Activated CD8-positive, alpha-beta T cell treated with anti-CD3 and anti-CD28 coated beads for 36 hours (primary cell): ENCODE measurements around the gene TLE1. TPM values are rescaled to one million over a fixed set of nuclear protein-coding genes. Genes with fewer than 3 reads are reported as not detected.

Source experiments
- ATAC-seq: fragments of 200-7000 bp; cut with Tn5 transposase; one replicate; pipeline ENCODE4 v1.10.0; 2021; ENCODE audit warnings: mild to moderate bottlenecking, moderate library complexity
- CTCF ChIA-PET: fragments of 350-600 bp; sonication (Branson Sonifier 250); formaldehyde crosslinking; loops from one replicate; lab custom pipeline; 2021; ENCODE audit warnings: antibody characterized with exemption; lab: Charles Lee
- POLR2A ChIA-PET: fragments of 350-600 bp; sonication (Branson Sonifier 250); formaldehyde crosslinking; loops from one replicate; lab custom pipeline; 2021; ENCODE audit warnings: antibody characterized with exemption; lab: Charles Lee
- DNase-seq: peaks from one replicate; pipeline ENCODE4 v3.0.0-alpha.2; 2020
- H3K27ac Mint-ChIP-seq: one replicate; pipeline ENCODE4 v1.8.0; 2021; ENCODE audit warnings: mild to moderate bottlenecking, mixed read lengths
- H3K27me3 Mint-ChIP-seq: one replicate; pipeline ENCODE4 v1.8.0; 2021; ENCODE audit warnings: mixed read lengths
- H3K36me3 Mint-ChIP-seq: one replicate; pipeline ENCODE4 v1.8.0; 2021; ENCODE audit warnings: low read depth, mixed read lengths
- H3K4me1 Mint-ChIP-seq: one replicate; pipeline ENCODE4 v1.8.0; 2021; ENCODE audit warnings: low read depth, mixed read lengths
- H3K4me3 Mint-ChIP-seq: one replicate; pipeline ENCODE4 v1.8.0; 2021; ENCODE audit warnings: mild to moderate bottlenecking, moderate library complexity, mixed read lengths
- H3K9me3 Mint-ChIP-seq: one replicate; pipeline ENCODE4 v1.8.0; 2021; ENCODE audit warnings: mixed read lengths
- intact Hi-C: fragments of 100-400 bp; cut with micrococcal nuclease; formaldehyde crosslinking; loops from one replicate; pipeline ENCODE4 v1.10.0; 2022
- total RNA-seq, 2 experiments: library from RNA; stranded (reverse); gene quantifications; one replicate each; pipeline ENCODE4 v1.2.3, GENCODE V29; 2021
- TF ChIP-seq, protein P1 (sequence below): fragments of 200-600 bp; IDR thresholded peaks from one replicate; pipeline ENCODE4 v1.8.0; 2022; ENCODE audit warnings: antibody characterized with exemption, mild to moderate bottlenecking

TLE1 gene
- total RNA-seq, 2 experiments from 2014 or later, result 0.20 to 0.29 TPM

DNA sequence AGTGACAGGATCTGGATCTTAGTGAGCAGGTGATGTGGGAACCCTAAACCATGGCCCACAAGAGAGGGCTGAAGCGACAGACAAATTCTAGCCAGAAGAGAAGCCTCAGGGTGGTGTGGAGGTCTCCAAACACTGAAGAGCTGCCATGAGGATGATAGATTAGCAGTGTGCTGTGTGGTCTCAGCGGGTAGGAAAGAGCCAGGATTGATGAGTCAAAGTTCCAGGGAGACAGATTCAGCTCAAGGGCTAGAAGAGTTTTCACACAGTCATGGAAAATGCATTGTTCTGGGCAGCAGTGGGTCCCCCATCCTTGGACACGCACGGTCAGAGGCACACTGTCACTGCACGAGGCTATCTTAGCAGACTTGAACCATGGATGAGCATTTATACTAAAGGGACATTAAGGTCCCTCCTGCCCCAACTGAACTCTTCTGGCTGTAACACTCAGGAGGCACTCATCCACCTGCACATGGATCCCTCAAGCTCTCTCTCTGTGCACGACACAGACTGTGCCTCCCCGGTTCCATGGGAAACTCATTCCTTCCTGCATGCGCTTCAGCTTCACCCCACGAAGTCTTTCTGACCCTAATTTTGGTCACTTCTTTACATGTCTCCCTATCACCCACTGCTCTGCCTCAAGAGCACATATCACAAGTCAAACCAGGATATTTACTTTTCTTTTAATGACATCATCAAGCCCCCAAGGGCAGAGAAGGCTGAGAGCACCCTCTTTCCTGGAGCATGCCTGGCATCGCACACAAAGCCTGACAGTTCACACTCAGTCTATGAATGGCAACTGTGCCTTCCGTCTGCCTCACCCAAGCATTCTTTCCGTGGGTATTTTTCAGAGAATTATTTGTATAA, 84.8 kb downstream of the TLE1 start:
- no peaks in the 10 kb centered on the region for H3K36me3 Mint-ChIP-seq
- ChIA-PET CTCF (no interaction called here), POLR2A (no interaction called here)
- no peak overlapping the region for H3K27ac Mint-ChIP-seq
- intact Hi-C loops, result no loop called here
- H3K4me3 Mint-ChIP-seq, result no peak overlapping the region
- no peaks in the 10 kb centered on the region for H3K9me3 Mint-ChIP-seq
- H3K27me3 Mint-ChIP-seq, result no peaks in the 10 kb centered on the region
- ATAC-seq (no peak), DNase-seq (no peak)
- TF ChIP-seq, protein P1, sequence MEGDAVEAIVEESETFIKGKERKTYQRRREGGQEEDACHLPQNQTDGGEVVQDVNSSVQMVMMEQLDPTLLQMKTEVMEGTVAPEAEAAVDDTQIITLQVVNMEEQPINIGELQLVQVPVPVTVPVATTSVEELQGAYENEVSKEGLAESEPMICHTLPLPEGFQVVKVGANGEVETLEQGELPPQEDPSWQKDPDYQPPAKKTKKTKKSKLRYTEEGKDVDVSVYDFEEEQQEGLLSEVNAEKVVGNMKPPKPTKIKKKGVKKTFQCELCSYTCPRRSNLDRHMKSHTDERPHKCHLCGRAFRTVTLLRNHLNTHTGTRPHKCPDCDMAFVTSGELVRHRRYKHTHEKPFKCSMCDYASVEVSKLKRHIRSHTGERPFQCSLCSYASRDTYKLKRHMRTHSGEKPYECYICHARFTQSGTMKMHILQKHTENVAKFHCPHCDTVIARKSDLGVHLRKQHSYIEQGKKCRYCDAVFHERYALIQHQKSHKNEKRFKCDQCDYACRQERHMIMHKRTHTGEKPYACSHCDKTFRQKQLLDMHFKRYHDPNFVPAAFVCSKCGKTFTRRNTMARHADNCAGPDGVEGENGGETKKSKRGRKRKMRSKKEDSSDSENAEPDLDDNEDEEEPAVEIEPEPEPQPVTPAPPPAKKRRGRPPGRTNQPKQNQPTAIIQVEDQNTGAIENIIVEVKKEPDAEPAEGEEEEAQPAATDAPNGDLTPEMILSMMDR, result no peak
- H3K4me1 Mint-ChIP-seq, result no peaks in the 10 kb centered on the region

DNA sequence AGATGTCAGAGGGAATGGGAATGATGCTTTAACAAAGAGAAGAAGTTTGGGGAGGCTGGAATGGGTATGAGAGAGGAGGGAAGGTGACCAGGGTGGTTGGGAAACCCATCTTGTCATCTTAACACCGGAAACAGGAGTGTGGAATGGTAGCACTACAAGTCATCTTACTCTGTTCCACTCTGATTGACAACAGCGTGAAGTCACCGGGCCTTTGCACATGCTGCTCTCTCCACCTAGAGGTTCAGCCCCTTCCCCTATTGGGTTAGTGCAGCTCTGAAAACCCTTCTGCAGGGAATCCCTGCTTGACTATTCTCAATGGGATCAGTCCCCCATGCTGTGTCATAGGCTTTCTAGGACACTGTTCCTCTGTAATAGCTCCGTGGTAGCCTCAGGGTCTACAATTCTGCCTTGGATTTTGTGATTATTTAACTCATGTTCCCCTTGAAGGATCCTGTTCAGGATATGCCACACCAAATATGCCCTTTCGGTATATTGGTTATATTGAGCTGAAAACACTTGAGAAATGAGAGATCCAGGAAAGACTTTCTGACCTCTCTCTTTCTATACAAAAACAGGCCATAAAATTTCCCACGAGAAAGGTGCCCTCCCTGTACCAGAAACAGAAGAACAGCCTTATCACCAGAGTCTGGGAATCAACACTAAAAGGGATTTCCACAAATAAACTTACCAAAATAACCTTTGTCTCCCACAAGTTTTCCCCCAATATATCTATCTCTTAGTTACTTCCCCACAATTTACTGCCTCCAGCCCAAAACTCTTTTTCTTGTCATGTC, 86.3 kb downstream of the TLE1 start:
- no peaks in the 10 kb centered on the region for H3K4me1 Mint-ChIP-seq
- intact Hi-C loops, result no loop called here
- CTCF ChIA-PET, result no interaction called here
- POLR2A ChIA-PET, result no interaction called here
- no peaks in the 10 kb centered on the region for H3K9me3 Mint-ChIP-seq
- H3K4me3 Mint-ChIP-seq, result no peak overlapping the region
- no peak overlapping the region for H3K27ac Mint-ChIP-seq
- DNase-seq (no peak), ATAC-seq (no peak)
- TF ChIP-seq, protein P1, result no peak
- peaks cover 2% of the 10 kb centered on the region for H3K27me3 Mint-ChIP-seq
- H3K36me3 Mint-ChIP-seq, result no peaks in the 10 kb centered on the region

DNA sequence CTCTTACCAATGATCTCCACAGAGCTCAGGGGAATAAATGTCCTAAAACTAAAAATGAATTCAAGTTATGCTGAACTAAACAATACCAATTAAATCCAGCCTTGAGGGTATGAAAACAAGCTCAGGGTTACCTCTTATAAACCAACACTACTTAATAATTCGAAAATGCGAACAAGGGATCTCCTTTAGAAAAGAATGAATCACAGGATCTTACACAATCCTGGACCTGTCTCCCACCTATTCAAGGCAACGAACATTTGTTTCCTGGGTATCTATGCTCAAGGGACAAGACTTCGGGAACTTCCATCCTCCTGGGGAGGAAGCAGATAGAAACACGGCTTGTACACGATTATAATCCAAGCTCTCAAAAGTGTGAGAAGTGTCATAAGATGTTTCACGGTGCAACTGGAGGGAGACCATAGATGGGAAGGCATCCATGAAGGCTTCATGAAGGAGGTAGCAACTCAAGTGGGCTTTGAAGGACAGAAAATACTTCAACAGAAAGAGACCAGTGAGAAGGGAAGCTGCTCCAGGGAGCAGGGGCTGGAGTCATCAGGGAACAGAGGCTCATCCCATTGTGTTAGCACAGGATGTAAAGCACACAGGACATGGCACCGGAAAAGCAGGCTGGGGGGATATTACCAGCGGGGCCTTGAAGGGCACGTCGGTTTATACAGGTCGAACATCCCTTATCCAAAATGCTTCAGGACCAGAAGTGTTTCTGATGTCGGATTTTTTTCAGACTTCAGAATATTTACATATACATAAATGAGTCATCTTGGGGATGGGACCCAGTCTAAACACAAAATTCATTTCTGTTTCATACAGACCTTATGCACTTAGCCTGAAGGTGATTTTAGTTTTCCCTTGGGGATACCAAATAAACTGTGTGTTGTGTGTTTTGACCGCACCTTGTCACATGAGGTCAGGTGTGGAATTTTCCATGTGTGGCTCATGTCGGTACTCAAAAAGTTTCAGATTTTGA, 87.4 kb downstream of the TLE1 start:
- CTCF ChIA-PET, result no interaction called here
- TF ChIP-seq, protein P1, result no peak
- POLR2A ChIA-PET, result no interaction called here
- Mint-ChIP-seq H3K27me3 (peaks cover 4% of the 10 kb centered on the region), H3K27ac (no peak overlapping the region), H3K9me3 (no peaks in the 10 kb centered on the region), H3K36me3 (no peaks in the 10 kb centered on the region), H3K4me1 (peaks cover 5% of the 10 kb centered on the region), H3K4me3 (no peak overlapping the region)
- DNase-seq (no peak), ATAC-seq (no peak)
- intact Hi-C loops, result no loop called here

DNA sequence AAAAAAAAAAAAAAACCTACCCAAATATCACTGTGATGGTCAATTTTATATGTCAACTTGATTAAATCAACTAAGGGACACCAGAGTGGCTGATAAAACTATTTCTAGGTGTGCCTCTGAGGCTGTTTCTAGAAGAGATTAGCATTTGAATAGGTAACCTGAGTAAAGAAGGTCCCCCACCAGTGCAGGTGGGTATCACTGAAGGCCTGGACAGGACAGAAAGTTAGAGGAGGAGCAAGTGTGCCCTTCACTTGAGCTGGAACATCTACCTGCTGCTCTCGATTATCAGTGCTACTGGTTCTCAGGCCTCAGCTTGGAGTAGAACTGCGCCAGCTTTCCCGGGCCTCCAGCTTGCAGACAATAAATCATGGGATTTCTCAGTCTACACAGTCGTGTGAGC, 88.7 kb downstream of the TLE1 start:
- ATAC-seq (no peak), DNase-seq (no peak)
- H3K27ac Mint-ChIP-seq, result no peak overlapping the region
- TF ChIP-seq, protein P1, result no peak
- peaks cover 12% of the 10 kb centered on the region for H3K4me1 Mint-ChIP-seq
- intact Hi-C loops, result no loop called here
- no peak overlapping the region for H3K4me3 Mint-ChIP-seq
- H3K27me3 Mint-ChIP-seq, result peaks cover 7% of the 10 kb centered on the region
- no peaks in the 10 kb centered on the region for H3K9me3 Mint-ChIP-seq
- ChIA-PET CTCF (no interaction called here), POLR2A (no interaction called here)
- H3K36me3 Mint-ChIP-seq, result no peaks in the 10 kb centered on the region
